HepG2 (cell line): ENCODE results near the gene VWA7. TPM values are rescaled to one million over a fixed set of nuclear protein-coding genes. Genes with fewer than 3 reads are reported as not detected.
A peak's percentile ranks its signal among the peaks of the same experiment; 100 is the strongest.

Experiments used
- CREB1 ChIP-seq, 2 experiments: fragments of 450-650 bp in 1 of 2; IDR thresholded peaks; 2 replicates each; pipeline ENCODE4 v1.6.1; 2016 to 2017; ENCODE audit warnings: control low read depth in 1 of 2, mild to moderate bottlenecking in 1 of 2, missing compliant biosample characterization in 1 of 2, missing genetic modification characterization in 1 of 2
- ELF3 ChIP-seq: IDR thresholded peaks from 2 replicates; pipeline ENCODE4 v1.6.1; 2016; ENCODE audit warnings: missing genetic modification reagents, missing compliant biosample characterization
- HOXA5 ChIP-seq: sonication (generic); formaldehyde crosslinking; IDR thresholded peaks from 2 replicates; pipeline ENCODE4 v1.4.0; 2020; ENCODE audit warnings: missing genetic modification reagents
- KLF6 ChIP-seq: IDR thresholded peaks from 2 replicates; pipeline ENCODE4 v1.8.0; 2016; ENCODE audit warnings: missing biosample characterization, missing genetic modification reagents
- KLF9 ChIP-seq: IDR thresholded peaks from 2 replicates; pipeline ENCODE4 v1.6.1; 2016; ENCODE audit warnings: low read depth
- SOX13 ChIP-seq, 3 experiments: fragments of 450-650 bp in 1 of 3; sonication (generic) in 1 of 3; formaldehyde crosslinking in 1 of 3; IDR thresholded peaks in 2 of 3; conservative IDR thresholded peaks in 1 of 3; 2 replicates each; pipeline versions ENCODE4 v1.5.0 to v1.6.1; 2016 to 2020; ENCODE audit warnings: antibody characterized with exemption in 1 of 3, mild to moderate bottlenecking in 1 of 3, missing compliant biosample characterization in 1 of 3, missing genetic modification reagents in 1 of 3, moderate library complexity in 1 of 3
- SP1 ChIP-seq, 2 experiments: fragments of 450-650 bp in 1 of 2; sonication (generic) in 1 of 2; formaldehyde crosslinking in 1 of 2; IDR thresholded peaks; 2 replicates each; pipeline versions ENCODE4 v1.4.0 to v1.6.1; 2016 to 2020; ENCODE audit warnings: missing genetic modification reagents in 1 of 2
- ZBTB25 ChIP-seq: IDR thresholded peaks from 2 replicates; pipeline ENCODE4 v1.6.1; 2018; ENCODE audit warnings: missing genetic modification reagents
- ZBTB39 ChIP-seq: sonication (generic); formaldehyde crosslinking; IDR thresholded peaks from 2 replicates; pipeline ENCODE4 v1.5.0; 2020; ENCODE audit warnings: missing genetic modification reagents
- ZNF224 ChIP-seq: sonication (generic); formaldehyde crosslinking; IDR thresholded peaks from 2 replicates; pipeline ENCODE4 v1.5.0; 2020; ENCODE audit warnings: mild to moderate bottlenecking, missing genetic modification reagents
- ZNF230 ChIP-seq: sonication (generic); formaldehyde crosslinking; IDR thresholded peaks from 2 replicates; pipeline ENCODE4 v1.4.0; 2020; ENCODE audit warnings: mild to moderate bottlenecking, missing genetic modification reagents
- ZNF251 ChIP-seq: sonication (generic); formaldehyde crosslinking; IDR thresholded peaks from 2 replicates; pipeline ENCODE4 v1.9.0; 2021; ENCODE audit warnings: mild to moderate bottlenecking, missing genetic modification reagents
- ZNF280B ChIP-seq: sonication (generic); formaldehyde crosslinking; IDR thresholded peaks from 2 replicates; pipeline ENCODE4 v1.5.0; 2020; ENCODE audit warnings: missing genetic modification reagents, mild to moderate bottlenecking, borderline replicate concordance
- ZNF557 ChIP-seq: sonication (generic); formaldehyde crosslinking; IDR thresholded peaks from 2 replicates; pipeline ENCODE4 v1.4.0; 2020; ENCODE audit warnings: missing genetic modification reagents
- ZNF572 ChIP-seq: sonication (generic); formaldehyde crosslinking; IDR thresholded peaks from 2 replicates; pipeline ENCODE4 v1.5.1; 2020; ENCODE audit warnings: mild to moderate bottlenecking, missing genetic modification reagents
- ZNF644 ChIP-seq: IDR thresholded peaks from 2 replicates; pipeline ENCODE4 v1.6.1; 2016; ENCODE audit warnings: low read depth
- ZNF737 ChIP-seq: sonication (generic); formaldehyde crosslinking; IDR thresholded peaks from 2 replicates; pipeline ENCODE4 v1.5.0; 2020; ENCODE audit warnings: missing genetic modification reagents, mild to moderate bottlenecking, borderline replicate concordance
- ZNF788 ChIP-seq: sonication (generic); formaldehyde crosslinking; IDR thresholded peaks from 2 replicates; pipeline ENCODE4 v1.5.0; 2020; ENCODE audit warnings: mild to moderate bottlenecking, missing genetic modification reagents, borderline replicate concordance
- polyA plus RNA-seq, 8 experiments: library from polyadenylated mRNA; depleted of rRNA in 3 of 8; stranded (reverse) in 7 of 8; unstranded in 1 of 8; fragments of >200 nt; fragmentation: Illumina TruSeq in 4 of 8; extraction: Trizol in 4 of 8; gene quantifications; 2 replicates each; pipeline versions ENCODE4 v1.2.1 to v1.2.3, GENCODE V29; 2011 to 2016; ENCODE audit warnings: low read depth in 4 of 8, missing spikeins in 1 of 8, mixed read lengths in 1 of 8; ENCODE audit not compliant: insufficient read depth in 1 of 8
- total RNA-seq, 5 experiments: library from RNA; depleted of rRNA; stranded (reverse); fragments of >200 nt; fragmentation: Illumina TruSeq; extraction: Trizol; gene quantifications; 2 replicates each; pipeline ENCODE4 v1.2.3, GENCODE V29; 2016; ENCODE audit warnings: low read depth in 1 of 5
- TF ChIP-seq, protein P1 (sequence below): sonication (generic); formaldehyde crosslinking; conservative IDR thresholded peaks from 2 replicates; pipeline ENCODE4 v1.8.1; 2023; ENCODE audit warnings: missing genetic modification reagents
- TF ChIP-seq, protein P2 (sequence below): sonication (generic); formaldehyde crosslinking; IDR thresholded peaks from 2 replicates; pipeline ENCODE4 v1.4.0; 2020; ENCODE audit warnings: missing genetic modification reagents

The VWA7 gene
- total and polyA plus RNA-seq, 2 of the 13 experiments (the other 11 are each of a cell fraction or from before 2014, with no cell fraction given), result 0.86 to 3.3 TPM

DNA sequence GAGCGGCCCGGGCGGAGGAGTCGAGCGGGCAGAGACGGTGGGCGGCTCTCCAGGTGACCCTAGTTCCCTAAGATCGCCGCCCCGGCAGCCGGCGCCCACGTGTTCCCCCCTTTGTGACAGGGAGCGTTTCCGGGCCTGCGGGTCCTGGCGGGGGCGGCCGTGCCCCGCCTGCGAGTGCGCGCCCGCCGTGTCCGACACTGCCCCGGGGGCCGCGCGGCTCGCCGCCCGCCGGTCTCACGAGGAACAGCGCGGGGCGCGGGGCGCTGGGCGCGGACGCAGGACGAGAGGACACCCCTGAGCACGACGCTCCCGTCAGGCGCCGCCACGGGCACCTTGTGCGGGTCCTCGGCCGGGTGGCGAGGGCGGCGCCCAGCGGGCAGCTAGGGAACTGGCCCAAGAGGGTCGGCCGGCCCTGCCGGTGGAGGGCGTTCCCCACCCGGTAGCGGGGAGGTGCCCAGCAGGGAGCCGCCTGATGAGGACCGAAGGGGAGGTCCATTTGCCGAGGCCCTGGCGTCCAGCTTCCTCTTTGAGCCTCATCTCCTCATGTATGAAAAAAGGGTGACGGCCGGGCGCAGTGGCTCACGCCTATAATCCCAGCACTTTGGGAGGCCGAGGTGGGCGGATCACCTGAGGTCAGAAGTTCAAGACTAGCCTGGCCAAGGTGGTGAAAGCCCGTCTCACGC lies 18.6 kb upstream of the VWA7 start, which contains the start of gene VARS1 (continued):
- no peak for TF ChIP-seq ZBTB39 (CRISPR knock-in tag)
- peak; percentile 40; the same call in 1 of the 2 replicates for TF ChIP-seq KLF9 (CRISPR knock-in tag)
- TF ChIP-seq SOX13 (IDR thresholded peaks at IDR 0.05), result no peak
- peak in 1 of 2 experiments; percentile 34; a peak in 2 of 4 replicates for TF ChIP-seq SOX13 (CRISPR knock-in tag; conservative IDR thresholded peaks at IDR 0.05 in 1 of 2, IDR thresholded peaks at IDR 0.05 in 1 of 2)
- TF ChIP-seq CREB1 (IDR thresholded peaks at IDR 0.05), result no peak; the same call in 1 of the 2 replicates
- TF ChIP-seq CREB1 (CRISPR knock-in tag; IDR thresholded peaks at IDR 0.05), result no peak
- peak; percentile 79; the same call in 1 of the 2 replicates for TF ChIP-seq ZNF557 (CRISPR knock-in tag)
- no peak; the same call in 1 of the 2 replicates for TF ChIP-seq ZNF788 (CRISPR knock-in tag)
- no peak for TF ChIP-seq ZNF737 (CRISPR knock-in tag)
- TF ChIP-seq ZNF251 (CRISPR knock-in tag), result no peak
- peak; percentile 64; the same call in 1 of the 2 replicates for TF ChIP-seq ZBTB25 (CRISPR knock-in tag)
- TF ChIP-seq, protein P1, sequence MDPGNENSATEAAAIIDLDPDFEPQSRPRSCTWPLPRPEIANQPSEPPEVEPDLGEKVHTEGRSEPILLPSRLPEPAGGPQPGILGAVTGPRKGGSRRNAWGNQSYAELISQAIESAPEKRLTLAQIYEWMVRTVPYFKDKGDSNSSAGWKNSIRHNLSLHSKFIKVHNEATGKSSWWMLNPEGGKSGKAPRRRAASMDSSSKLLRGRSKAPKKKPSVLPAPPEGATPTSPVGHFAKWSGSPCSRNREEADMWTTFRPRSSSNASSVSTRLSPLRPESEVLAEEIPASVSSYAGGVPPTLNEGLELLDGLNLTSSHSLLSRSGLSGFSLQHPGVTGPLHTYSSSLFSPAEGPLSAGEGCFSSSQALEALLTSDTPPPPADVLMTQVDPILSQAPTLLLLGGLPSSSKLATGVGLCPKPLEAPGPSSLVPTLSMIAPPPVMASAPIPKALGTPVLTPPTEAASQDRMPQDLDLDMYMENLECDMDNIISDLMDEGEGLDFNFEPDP (CRISPR knock-in tag), result no peak
- TF ChIP-seq ZNF644 (CRISPR knock-in tag), result no peak
- TF ChIP-seq HOXA5, result peak; percentile 89
- TF ChIP-seq ZNF224 (CRISPR knock-in tag), result peak; percentile 80; the same call in 1 of the 2 replicates
- 0 out of 2 replicates have a peak, but pooled peaks have one; percentile 32 for TF ChIP-seq ZNF230 (CRISPR knock-in tag)
- 0 out of 2 replicates have a peak, but pooled peaks have one; percentile 15 for TF ChIP-seq ELF3 (CRISPR knock-in tag)
- 0 out of 2 replicates have a peak, but pooled peaks have one; percentile 76 for TF ChIP-seq ZNF572 (CRISPR knock-in tag)
- TF ChIP-seq KLF6 (CRISPR knock-in tag), result peak; percentile 81
- TF ChIP-seq ZNF280B (CRISPR knock-in tag), result peak; percentile 94; the same call in 1 of the 2 replicates
- TF ChIP-seq SP1 (IDR thresholded peaks at IDR 0.05), result no peak
- TF ChIP-seq SP1 (CRISPR knock-in tag; IDR thresholded peaks at IDR 0.05), result 0 out of 2 replicates have a peak, but pooled peaks have one; percentile 48
- TF ChIP-seq, protein P2, sequence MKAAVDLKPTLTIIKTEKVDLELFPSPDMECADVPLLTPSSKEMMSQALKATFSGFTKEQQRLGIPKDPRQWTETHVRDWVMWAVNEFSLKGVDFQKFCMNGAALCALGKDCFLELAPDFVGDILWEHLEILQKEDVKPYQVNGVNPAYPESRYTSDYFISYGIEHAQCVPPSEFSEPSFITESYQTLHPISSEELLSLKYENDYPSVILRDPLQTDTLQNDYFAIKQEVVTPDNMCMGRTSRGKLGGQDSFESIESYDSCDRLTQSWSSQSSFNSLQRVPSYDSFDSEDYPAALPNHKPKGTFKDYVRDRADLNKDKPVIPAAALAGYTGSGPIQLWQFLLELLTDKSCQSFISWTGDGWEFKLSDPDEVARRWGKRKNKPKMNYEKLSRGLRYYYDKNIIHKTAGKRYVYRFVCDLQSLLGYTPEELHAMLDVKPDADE (CRISPR knock-in tag), result peak; percentile 91; the same call in 1 of the 2 replicates
